Measurements from ENCODE around the gene KRTAP9-6. TPM values are rescaled to one million over a fixed set of nuclear protein-coding genes. Genes with fewer than 3 reads are reported as not detected.
"Not testable (repeated sequence)": the region's sequence is repeated elsewhere in the genome, so short reads cannot be mapped to it uniquely, and the experiment has no call there.

KRTAP9-6 gene
- total RNA-seq, 1 experiment from 2014 or later, result not detected

DNA sequence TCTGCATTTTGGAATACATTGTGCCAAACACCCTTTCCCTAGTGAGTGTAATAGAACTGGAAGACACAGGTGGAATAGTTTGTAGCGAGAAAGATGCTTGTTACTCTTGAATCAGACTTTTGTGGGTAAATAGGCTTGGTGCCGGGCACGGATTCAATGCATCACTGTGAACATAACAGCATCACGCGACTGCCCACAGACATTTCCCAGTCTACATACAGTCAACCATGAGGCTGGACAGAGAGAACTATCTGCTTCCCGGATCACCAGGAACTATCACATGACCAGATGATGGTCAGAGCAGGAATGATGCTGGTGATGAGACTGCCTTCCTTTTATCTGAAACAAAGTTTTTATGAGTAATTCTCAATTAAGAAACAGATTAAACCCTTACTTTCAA lies 39.1 kb upstream of the KRTAP9-6 start:
- intact Hi-C loops (cut with micrococcal nuclease), result no loop called here
- Histone ChIP-seq H3K27me3 (ENCODE audit: insufficient read depth, low read length) (no peaks in the 10 kb centered on the region), H3K4me2 (ENCODE audit: low read length) (no peak overlapping the region), H3K4me1 (ENCODE audit: control insufficient read depth in 1 of 2, insufficient read depth in 2 of 2, low read length in 2 of 2) (no peaks in the 10 kb centered on the region), H3K4me3 (replicated peaks in 1 of 2; ENCODE audit: low read depth in 1 of 2, low read length in 2 of 2) (no peak overlapping the region), H3K9me3 (ENCODE audit: control insufficient read depth in 1 of 2, insufficient read depth in 1 of 2, low read depth in 1 of 2, low read length in 2 of 2) (no peaks in the 10 kb centered on the region), H3K27ac (ENCODE audit: low read depth, low read length) (no peak overlapping the region), H3K36me3 (ENCODE audit: control insufficient read depth in 1 of 2, insufficient read depth in 2 of 2, low read length in 2 of 2) (no peaks in the 10 kb centered on the region), H3K9me2 (ENCODE audit: insufficient read depth) (no peaks in the 10 kb centered on the region), H2AFZ (ENCODE audit: low read depth, low read length, poor library complexity, severe bottlenecking) (no peak overlapping the region), H3K79me2 (ENCODE audit: insufficient read depth, low read length) (no peaks in the 10 kb centered on the region), H3K9ac (ENCODE audit: low read length) (no peak overlapping the region), H4K20me1 (ENCODE audit: insufficient read depth) (no peaks in the 10 kb centered on the region)
- no peak for DNase-seq (ENCODE audit: low read depth, low spot score)
- ChIA-PET POLR2A (no interaction called here), CTCF (no interaction called here), RAD21 (ENCODE audit: low non-redundant PET in 1 of 2, low total read pairs in 2 of 2, uncharacterized antibody in 2 of 2, unreplicated experiment in 2 of 2) (no interaction called here)
- no peak for TF ChIP-seq TCF7L2 (IDR thresholded peaks at IDR 0.05; ENCODE audit: borderline replicate concordance, extremely low read depth, insufficient read depth, insufficient read length)
- no peak for TF ChIP-seq ELF1 (IDR thresholded peaks at IDR 0.05; ENCODE audit: borderline replicate concordance, low read depth)
- BruUV-seq (replicated peaks), result no TSS peak
- ATAC-seq, result no peak

DNA sequence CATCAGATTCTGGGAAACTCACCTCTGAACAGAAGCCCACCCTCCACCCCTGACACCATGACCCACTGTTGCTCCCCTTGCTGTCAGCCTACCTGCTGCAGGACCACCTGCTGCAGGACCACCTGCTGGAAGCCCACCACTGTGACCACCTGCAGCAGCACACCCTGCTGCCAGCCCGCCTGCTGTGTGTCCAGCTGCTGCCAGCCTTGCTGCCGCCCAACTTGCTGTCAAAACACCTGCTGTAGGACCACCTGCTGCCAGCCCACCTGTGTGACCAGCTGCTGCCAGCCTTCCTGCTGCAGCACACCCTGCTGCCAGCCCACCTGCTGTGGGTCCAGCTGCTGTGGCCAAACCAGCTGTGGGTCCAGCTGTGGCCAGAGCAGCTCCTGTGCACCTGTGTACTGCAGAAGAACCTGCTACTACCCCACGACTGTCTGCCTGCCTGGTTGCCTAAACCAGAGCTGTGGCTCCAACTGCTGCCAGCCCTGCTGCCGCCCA lies 38.5 kb upstream of the KRTAP9-6 start, which contains the start of gene KRTAP9-2:
Gene KRTAP9-2, plus strand, starts transcription at position 51 of the 498 bp plus-strand sequence. Its CDS starts 7 bp downstream, at position 58.
- RAD21 ChIA-PET (ENCODE audit: low non-redundant PET in 1 of 2, low total read pairs in 2 of 2, uncharacterized antibody in 2 of 2, unreplicated experiment in 2 of 2); H4K20me1 ChIP-seq (ENCODE audit: insufficient read depth); H3K4me3 ChIP-seq (replicated peaks in 1 of 2; ENCODE audit: low read depth in 1 of 2, low read length in 2 of 2); H2AFZ ChIP-seq (ENCODE audit: low read depth, low read length, poor library complexity, severe bottlenecking); DNase-seq (ENCODE audit: low read depth, low spot score); H3K9me3 ChIP-seq (ENCODE audit: control insufficient read depth in 1 of 2, insufficient read depth in 1 of 2, low read depth in 1 of 2, low read length in 2 of 2); H3K79me2 ChIP-seq (ENCODE audit: insufficient read depth, low read length); ATAC-seq; H3K36me3 ChIP-seq (ENCODE audit: control insufficient read depth in 1 of 2, insufficient read depth in 2 of 2, low read length in 2 of 2); BruUV-seq (replicated peaks); H3K27ac ChIP-seq (ENCODE audit: low read depth, low read length); intact Hi-C loops (cut with micrococcal nuclease); H3K27me3 ChIP-seq (ENCODE audit: insufficient read depth, low read length); POLR2A ChIA-PET; CTCF ChIA-PET; H3K9me2 ChIP-seq (ENCODE audit: insufficient read depth); H3K4me1 ChIP-seq (ENCODE audit: control insufficient read depth in 1 of 2, insufficient read depth in 2 of 2, low read length in 2 of 2); H3K4me2 ChIP-seq (ENCODE audit: low read length); H3K9ac ChIP-seq (ENCODE audit: low read length): not testable (repeated sequence)

DNA sequence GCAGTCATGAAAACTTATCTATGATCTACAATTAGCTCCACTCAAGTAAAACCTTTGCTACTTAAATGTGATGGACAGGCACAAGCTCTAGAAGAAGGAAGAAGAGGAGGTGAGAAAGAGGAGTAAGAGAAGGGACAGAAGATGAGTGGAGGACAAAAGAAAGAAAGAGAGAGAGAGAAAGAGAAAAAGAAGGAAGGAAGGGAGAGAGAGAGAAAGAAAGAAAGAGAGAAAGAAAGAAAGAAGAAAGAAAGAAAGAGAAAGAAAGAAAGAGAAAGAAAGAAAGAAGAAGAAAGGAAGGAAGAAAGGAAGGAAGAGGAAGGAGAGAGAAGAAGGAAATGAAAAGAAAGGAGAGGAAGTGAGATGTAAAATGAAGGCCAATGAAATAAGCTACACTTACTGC lies 35.1 kb upstream of the KRTAP9-6 start:
- H3K27ac ChIP-seq (ENCODE audit: low read depth, low read length), result no peak overlapping the region
- no peak for ATAC-seq
- H3K36me3 ChIP-seq (ENCODE audit: control insufficient read depth in 1 of 2, insufficient read depth in 2 of 2, low read length in 2 of 2), result no peaks in the 10 kb centered on the region
- no peaks in the 10 kb centered on the region for H3K9me3 ChIP-seq (ENCODE audit: control insufficient read depth in 1 of 2, insufficient read depth in 1 of 2, low read depth in 1 of 2, low read length in 2 of 2)
- no peak overlapping the region for H2AFZ ChIP-seq (ENCODE audit: low read depth, low read length, poor library complexity, severe bottlenecking)
- no peaks in the 10 kb centered on the region for H3K27me3 ChIP-seq (ENCODE audit: insufficient read depth, low read length)
- BruUV-seq (replicated peaks), result no TSS peak
- H4K20me1 ChIP-seq (ENCODE audit: insufficient read depth), result no peaks in the 10 kb centered on the region
- no peaks in the 10 kb centered on the region for H3K4me1 ChIP-seq (ENCODE audit: control insufficient read depth in 1 of 2, insufficient read depth in 2 of 2, low read length in 2 of 2)
- CTCF ChIA-PET, result no interaction called here
- RAD21 ChIA-PET (ENCODE audit: low non-redundant PET in 1 of 2, low total read pairs in 2 of 2, uncharacterized antibody in 2 of 2, unreplicated experiment in 2 of 2), result no interaction called here
- POLR2A ChIA-PET, result no interaction called here
- no peaks in the 10 kb centered on the region for H3K9me2 ChIP-seq (ENCODE audit: insufficient read depth)
- no peak for DNase-seq (ENCODE audit: low read depth, low spot score)
- no peak overlapping the region for H3K4me2 ChIP-seq (ENCODE audit: low read length)
- intact Hi-C loops (cut with micrococcal nuclease), result no loop called here
- no peaks in the 10 kb centered on the region for H3K79me2 ChIP-seq (ENCODE audit: insufficient read depth, low read length)
- H3K4me3 ChIP-seq (replicated peaks in 1 of 2; ENCODE audit: low read depth in 1 of 2, low read length in 2 of 2), result no peak overlapping the region
- H3K9ac ChIP-seq (ENCODE audit: low read length), result no peak overlapping the region
- TF ChIP-seq YY1 (IDR thresholded peaks at IDR 0.05; ENCODE audit: extremely low read depth, insufficient replicate concordance, low read depth, low read length), result no peak
- TF ChIP-seq, protein P1, sequence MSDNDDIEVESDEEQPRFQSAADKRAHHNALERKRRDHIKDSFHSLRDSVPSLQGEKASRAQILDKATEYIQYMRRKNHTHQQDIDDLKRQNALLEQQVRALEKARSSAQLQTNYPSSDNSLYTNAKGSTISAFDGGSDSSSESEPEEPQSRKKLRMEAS (IDR thresholded peaks at IDR 0.05), result no peak
- no peak for TF ChIP-seq ZFX (IDR thresholded peaks at IDR 0.05)
- TF ChIP-seq, protein P2, sequence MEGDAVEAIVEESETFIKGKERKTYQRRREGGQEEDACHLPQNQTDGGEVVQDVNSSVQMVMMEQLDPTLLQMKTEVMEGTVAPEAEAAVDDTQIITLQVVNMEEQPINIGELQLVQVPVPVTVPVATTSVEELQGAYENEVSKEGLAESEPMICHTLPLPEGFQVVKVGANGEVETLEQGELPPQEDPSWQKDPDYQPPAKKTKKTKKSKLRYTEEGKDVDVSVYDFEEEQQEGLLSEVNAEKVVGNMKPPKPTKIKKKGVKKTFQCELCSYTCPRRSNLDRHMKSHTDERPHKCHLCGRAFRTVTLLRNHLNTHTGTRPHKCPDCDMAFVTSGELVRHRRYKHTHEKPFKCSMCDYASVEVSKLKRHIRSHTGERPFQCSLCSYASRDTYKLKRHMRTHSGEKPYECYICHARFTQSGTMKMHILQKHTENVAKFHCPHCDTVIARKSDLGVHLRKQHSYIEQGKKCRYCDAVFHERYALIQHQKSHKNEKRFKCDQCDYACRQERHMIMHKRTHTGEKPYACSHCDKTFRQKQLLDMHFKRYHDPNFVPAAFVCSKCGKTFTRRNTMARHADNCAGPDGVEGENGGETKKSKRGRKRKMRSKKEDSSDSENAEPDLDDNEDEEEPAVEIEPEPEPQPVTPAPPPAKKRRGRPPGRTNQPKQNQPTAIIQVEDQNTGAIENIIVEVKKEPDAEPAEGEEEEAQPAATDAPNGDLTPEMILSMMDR (IDR thresholded peaks at IDR 0.05 in 2 of 3, conservative IDR thresholded peaks at IDR 0.05 in 1 of 3; ENCODE audit: borderline replicate concordance in 1 of 3, insufficient read depth in 1 of 3, low read depth in 2 of 3, low read length in 2 of 3), result no peak
- TF ChIP-seq POLR2A (IDR thresholded peaks at IDR 0.05; ENCODE audit: borderline replicate concordance, extremely low read depth, insufficient read depth, insufficient read length), result no peak
- TF ChIP-seq ZNF274 (IDR thresholded peaks at IDR 0.05; ENCODE audit: low read depth, low read length), result no peak
- TF ChIP-seq, protein P3, sequence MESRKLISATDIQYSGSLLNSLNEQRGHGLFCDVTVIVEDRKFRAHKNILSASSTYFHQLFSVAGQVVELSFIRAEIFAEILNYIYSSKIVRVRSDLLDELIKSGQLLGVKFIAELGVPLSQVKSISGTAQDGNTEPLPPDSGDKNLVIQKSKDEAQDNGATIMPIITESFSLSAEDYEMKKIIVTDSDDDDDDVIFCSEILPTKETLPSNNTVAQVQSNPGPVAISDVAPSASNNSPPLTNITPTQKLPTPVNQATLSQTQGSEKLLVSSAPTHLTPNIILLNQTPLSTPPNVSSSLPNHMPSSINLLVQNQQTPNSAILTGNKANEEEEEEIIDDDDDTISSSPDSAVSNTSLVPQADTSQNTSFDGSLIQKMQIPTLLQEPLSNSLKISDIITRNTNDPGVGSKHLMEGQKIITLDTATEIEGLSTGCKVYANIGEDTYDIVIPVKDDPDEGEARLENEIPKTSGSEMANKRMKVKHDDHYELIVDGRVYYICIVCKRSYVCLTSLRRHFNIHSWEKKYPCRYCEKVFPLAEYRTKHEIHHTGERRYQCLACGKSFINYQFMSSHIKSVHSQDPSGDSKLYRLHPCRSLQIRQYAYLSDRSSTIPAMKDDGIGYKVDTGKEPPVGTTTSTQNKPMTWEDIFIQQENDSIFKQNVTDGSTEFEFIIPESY (IDR thresholded peaks at IDR 0.05; ENCODE audit: extremely low read depth, insufficient replicate concordance, low read length), result no peak
